SJSA1 (cell line): ENCODE results near the gene PFKL. TPM values are rescaled to one million over a fixed set of nuclear protein-coding genes. Genes with fewer than 3 reads are reported as not detected.

Experiments
- DNase-seq, 2 experiments: peaks; one replicate each; pipeline ENCODE4 v3.0.0-alpha.2; 2015 to 2020; ENCODE audit warnings: low spot score in 2 of 2, low read depth in 1 of 2
- H3K27ac ChIP-seq: fragments of 250-450 bp; sonication (Bioruptor Pico); 2 replicates; pipeline ENCODE4 v1.5.1; 2020; ENCODE audit warnings: mild to moderate bottlenecking, moderate library complexity
- H3K27me3 ChIP-seq: fragments of 250-450 bp; sonication (Bioruptor Pico); replicated peaks from 2 replicates; pipeline ENCODE4 v1.5.1; 2020; ENCODE audit warnings: mild to moderate bottlenecking, moderate library complexity
- H3K36me3 ChIP-seq: fragments of 250-450 bp; sonication (Bioruptor Pico); 2 replicates; pipeline ENCODE4 v1.5.1; 2020; ENCODE audit warnings: mild to moderate bottlenecking
- H3K4me1 ChIP-seq: fragments of 250-450 bp; sonication (Bioruptor Pico); replicated peaks from 2 replicates; pipeline ENCODE4 v1.6.1; 2021; ENCODE audit warnings: mild to moderate bottlenecking
- H3K4me3 ChIP-seq: fragments of 250-450 bp; sonication (Bioruptor Pico); 2 replicates; pipeline ENCODE4 v1.5.1; 2020; ENCODE audit warnings: mild to moderate bottlenecking
- H3K9me3 ChIP-seq: fragments of 250-450 bp; sonication (Bioruptor Pico); replicated peaks from 2 replicates; pipeline ENCODE4 v1.5.1; 2020; ENCODE audit warnings: mild to moderate bottlenecking
- total RNA-seq: library from RNA; depleted of rRNA; stranded (reverse); fragments of >200 nt; shearing (Covaris generic); gene quantifications from 2 replicates; pipeline ENCODE4 v1.2.3, GENCODE V29; 2014

Gene PFKL
- total RNA-seq, 1 experiment from 2014 or later: 134 TPM

- H3K9me3 ChIP-seq: no peaks in the 10 kb centered on the region
- no peaks in the 10 kb centered on the region for H3K27me3 ChIP-seq
- no peak overlapping the region for H3K4me3 ChIP-seq
- H3K27ac ChIP-seq: no peak overlapping the region
- H3K36me3 ChIP-seq: peaks cover 60% of the 10 kb centered on the region
- no peaks in the 10 kb centered on the region for H3K4me1 ChIP-seq
- DNase-seq: no peak
Measured at GRCh38 chr21:44317871-44318270, 18.0 kb downstream of the PFKL start.

DNA sequence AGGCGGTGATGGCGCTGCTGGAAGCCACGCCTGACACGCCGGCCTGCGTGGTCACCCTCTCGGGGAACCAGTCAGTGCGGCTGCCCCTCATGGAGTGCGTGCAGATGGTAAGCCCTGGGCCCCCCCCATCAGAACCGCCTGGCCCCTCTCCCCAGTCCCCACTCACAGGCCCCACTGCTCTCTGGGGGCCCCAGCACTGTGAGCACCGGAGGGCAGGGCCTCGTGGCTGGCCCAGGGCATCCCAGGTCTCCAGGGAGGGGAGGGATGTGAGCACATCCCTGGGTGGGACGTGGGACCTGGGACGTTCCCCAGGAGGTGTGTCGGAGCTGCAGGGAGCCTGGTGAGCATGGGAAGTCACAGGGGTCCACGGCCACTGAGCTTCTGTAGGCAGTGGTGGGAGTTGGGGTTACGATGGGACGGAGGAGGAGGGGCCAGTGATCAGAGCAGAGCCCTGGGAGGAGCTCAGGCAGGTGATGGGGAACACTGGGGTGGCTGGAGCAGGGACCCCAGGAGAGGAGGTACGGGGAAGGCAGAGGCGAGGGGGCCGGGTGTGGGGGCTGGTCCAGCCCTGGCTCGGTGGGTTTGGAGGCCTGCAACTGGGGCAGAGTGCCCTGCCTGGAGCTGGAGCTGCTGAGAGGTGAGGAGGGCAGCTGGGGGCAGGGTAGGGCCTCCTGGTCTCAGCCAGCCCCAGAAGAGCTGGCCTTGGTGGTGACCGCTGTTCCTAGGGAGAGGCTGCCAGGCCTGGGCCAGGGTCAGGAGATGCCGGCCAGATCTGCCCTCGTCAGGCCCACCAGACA is 18.8 kb downstream of the PFKL start:
- H3K9me3 ChIP-seq: no peaks in the 10 kb centered on the region
- H3K4me1 ChIP-seq: no peaks in the 10 kb centered on the region
- H3K27ac ChIP-seq: no peak overlapping the region
- H3K4me3 ChIP-seq: no peak overlapping the region
- H3K27me3 ChIP-seq: no peaks in the 10 kb centered on the region
- H3K36me3 ChIP-seq: peaks cover 60% of the 10 kb centered on the region
- DNase-seq: no peak

DNA sequence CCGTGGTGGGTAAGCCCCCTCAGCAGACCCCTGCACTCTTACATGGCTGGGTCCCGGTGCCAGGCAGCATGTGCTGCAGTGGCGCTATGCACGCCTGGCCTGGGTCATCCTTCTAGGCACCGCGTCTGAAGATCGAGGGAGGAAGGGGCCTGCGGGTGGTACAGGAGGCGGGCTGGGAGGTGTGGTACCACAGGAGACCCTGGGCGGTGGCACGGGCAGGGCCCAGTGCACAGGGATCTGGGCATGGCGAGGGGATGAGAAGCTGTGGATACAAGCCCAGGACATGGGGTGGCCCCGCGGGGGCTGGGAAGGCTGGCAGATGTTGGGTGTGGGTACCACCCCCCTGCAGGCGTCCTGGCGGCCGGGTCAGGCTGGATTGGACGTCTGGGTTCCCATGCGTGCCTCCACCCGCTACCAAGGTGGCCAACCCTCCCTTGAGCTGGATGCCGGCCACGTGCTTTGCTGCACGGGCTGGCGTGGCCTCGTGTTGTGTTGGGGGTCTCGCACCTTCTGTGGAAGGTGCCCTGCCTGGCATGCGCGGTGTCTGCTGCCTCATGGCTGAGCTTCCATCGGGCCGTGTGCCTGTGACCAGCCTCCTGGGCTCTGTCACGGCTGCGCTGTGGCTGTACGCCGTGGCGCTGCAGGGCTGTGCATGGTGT is 19.7 kb downstream of the PFKL start:
- H3K27me3 ChIP-seq: no peaks in the 10 kb centered on the region
- H3K4me3 ChIP-seq: no peak overlapping the region
- no peaks in the 10 kb centered on the region for H3K9me3 ChIP-seq
- peaks cover 62% of the 10 kb centered on the region for H3K36me3 ChIP-seq
- H3K4me1 ChIP-seq: no peaks in the 10 kb centered on the region
- no peak overlapping the region for H3K27ac ChIP-seq
- no peak for DNase-seq

GRCh38 chr21:44320847-44321246 is 21.0 kb downstream of the PFKL start:
- Histone ChIP-seq H3K27me3 (no peaks in the 10 kb centered on the region), H3K4me3 (no peak overlapping the region), H3K36me3 (peaks cover 63% of the 10 kb centered on the region), H3K4me1 (no peaks in the 10 kb centered on the region), H3K9me3 (no peaks in the 10 kb centered on the region), H3K27ac (no peak overlapping the region)
- DNase-seq: no peak

DNA sequence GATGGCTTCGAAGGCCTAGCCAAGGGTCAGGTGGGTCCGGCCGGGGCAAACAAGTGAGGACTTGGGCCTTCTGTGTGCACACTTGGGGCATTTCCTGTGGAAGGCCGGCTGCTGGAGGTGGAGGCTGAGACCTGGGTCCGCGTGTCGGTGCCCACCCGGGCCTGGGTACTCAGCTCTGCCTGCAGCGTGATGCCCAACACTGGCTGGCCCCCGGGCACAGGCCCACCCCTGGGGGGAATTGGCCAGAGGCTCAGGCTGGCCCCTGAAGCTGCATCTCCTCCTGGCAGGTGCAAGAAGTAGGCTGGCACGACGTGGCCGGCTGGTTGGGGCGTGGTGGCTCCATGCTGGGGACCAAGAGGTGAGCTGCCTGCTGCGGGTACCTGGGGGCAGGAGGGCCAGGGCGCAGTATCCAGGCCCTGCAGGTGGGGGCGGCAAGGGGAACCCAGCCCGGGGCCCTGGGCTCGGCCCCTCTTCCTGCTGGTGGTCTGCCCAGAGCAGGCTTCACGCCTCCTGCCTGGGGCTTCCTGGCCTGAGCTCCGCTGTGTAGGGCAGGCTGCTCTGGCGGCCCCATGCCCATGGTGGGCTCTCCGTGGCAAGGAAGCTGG is 22.1 kb downstream of the PFKL start:
- no peaks in the 10 kb centered on the region for H3K4me1 ChIP-seq

DNA sequence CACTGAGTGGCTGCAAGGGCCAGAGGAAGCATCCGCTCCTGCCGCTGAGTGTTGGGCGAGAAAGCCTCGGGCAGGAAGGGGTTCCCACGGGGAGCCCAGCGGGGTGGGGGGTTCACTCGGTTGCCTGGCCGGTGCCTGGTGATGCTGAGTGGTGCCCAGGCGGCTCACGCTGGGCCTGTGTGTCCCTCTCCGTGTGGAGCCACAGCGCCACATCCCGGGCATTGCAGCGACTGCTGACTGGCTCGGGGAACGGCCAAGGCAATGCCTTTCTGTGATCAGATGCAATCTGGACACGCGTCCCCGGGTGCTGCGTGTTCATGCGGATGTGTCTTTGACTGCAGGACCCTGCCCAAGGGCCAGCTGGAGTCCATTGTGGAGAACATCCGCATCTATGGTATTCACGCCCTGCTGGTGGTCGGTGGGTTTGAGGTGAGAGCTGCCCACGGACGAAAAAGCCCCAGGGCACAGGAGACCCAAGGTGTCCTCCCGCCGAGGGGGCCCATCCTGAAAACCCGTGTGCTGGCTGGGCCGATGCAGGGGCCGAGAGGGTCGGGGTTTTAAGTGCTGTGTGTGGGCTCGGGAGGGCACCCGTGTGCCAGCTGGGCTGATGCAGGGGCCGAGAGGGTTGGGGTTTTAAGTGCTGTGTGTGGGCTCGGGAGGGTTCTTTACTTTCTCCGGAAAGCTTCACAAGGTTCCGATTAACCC is 22.9 kb downstream of the PFKL start:
- DNase-seq: no peak
- Histone ChIP-seq H3K27ac (no peak overlapping the region), H3K4me1 (no peaks in the 10 kb centered on the region), H3K9me3 (no peaks in the 10 kb centered on the region), H3K27me3 (no peaks in the 10 kb centered on the region), H3K36me3 (peaks cover 78% of the 10 kb centered on the region), H3K4me3 (no peak overlapping the region)

More for the DNA sequence above, 22.1 kb downstream of the PFKL start:
- no peaks in the 10 kb centered on the region for H3K9me3 ChIP-seq
- no peak overlapping the region for H3K27ac ChIP-seq
- H3K27me3 ChIP-seq: no peaks in the 10 kb centered on the region
- H3K36me3 ChIP-seq: peaks cover 69% of the 10 kb centered on the region
- DNase-seq: no peak
- H3K4me3 ChIP-seq: no peak overlapping the region

DNA sequence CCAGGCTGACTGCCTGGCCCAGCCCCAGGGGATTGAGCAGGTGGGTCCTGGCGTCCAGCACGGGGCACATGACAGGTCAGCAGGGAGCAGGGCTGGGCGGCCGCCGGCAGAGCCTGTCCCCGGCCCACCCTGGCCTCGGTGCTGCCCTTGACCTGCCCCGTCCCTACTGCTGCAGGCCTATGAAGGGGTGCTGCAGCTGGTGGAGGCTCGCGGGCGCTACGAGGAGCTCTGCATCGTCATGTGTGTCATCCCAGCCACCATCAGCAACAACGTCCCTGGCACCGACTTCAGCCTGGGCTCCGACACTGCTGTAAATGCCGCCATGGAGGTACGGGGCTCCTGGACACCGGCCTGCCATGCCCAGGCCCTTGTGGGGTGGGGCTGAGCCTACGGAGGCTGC is 23.7 kb downstream of the PFKL start:
- no peaks in the 10 kb centered on the region for H3K9me3 ChIP-seq
- peaks cover 79% of the 10 kb centered on the region for H3K36me3 ChIP-seq

GRCh38 chr21:44324106-44324853 is 24.4 kb downstream of the PFKL start:
- Histone ChIP-seq H3K36me3 (peaks cover 74% of the 10 kb centered on the region), H3K4me3 (no peak overlapping the region), H3K27ac (no peak overlapping the region), H3K27me3 (no peaks in the 10 kb centered on the region), H3K9me3 (no peaks in the 10 kb centered on the region), H3K4me1 (no peaks in the 10 kb centered on the region)
- no peak for DNase-seq

More for the DNA sequence above, 23.7 kb downstream of the PFKL start:
- H3K4me3 ChIP-seq: no peak overlapping the region
- no peaks in the 10 kb centered on the region for H3K27me3 ChIP-seq
- DNase-seq: no peak
- H3K4me1 ChIP-seq: no peaks in the 10 kb centered on the region
- no peak overlapping the region for H3K27ac ChIP-seq

GRCh38 chr21:44324854-44325107 is 24.9 kb downstream of the PFKL start:
- DNase-seq: no peak
- Histone ChIP-seq H3K27ac (no peak overlapping the region), H3K9me3 (no peaks in the 10 kb centered on the region), H3K27me3 (no peaks in the 10 kb centered on the region), H3K4me3 (no peak overlapping the region), H3K4me1 (no peaks in the 10 kb centered on the region), H3K36me3 (peaks cover 69% of the 10 kb centered on the region)

- no peak for DNase-seq
- Histone ChIP-seq H3K9me3 (no peaks in the 10 kb centered on the region), H3K27ac (no peak overlapping the region), H3K4me1 (no peaks in the 10 kb centered on the region), H3K4me3 (no peak overlapping the region), H3K36me3 (peaks cover 64% of the 10 kb centered on the region), H3K27me3 (no peaks in the 10 kb centered on the region)
Measured at GRCh38 chr21:44325386-44326271, 25.8 kb downstream of the PFKL start.

GRCh38 chr21:44326272-44326647 is 26.4 kb downstream of the PFKL start:
- Histone ChIP-seq H3K9me3 (no peaks in the 10 kb centered on the region), H3K27ac (no peak overlapping the region), H3K36me3 (peaks cover 61% of the 10 kb centered on the region), H3K4me1 (no peaks in the 10 kb centered on the region), H3K4me3 (no peak overlapping the region), H3K27me3 (no peaks in the 10 kb centered on the region)
- DNase-seq: no peak

GRCh38 chr21:44326716-44327602 is 27.1 kb downstream of the PFKL start:
- H3K36me3 ChIP-seq: peaks cover 62% of the 10 kb centered on the region
- DNase-seq: no peak
- H3K27me3 ChIP-seq: no peaks in the 10 kb centered on the region
- H3K9me3 ChIP-seq: no peaks in the 10 kb centered on the region
- H3K4me3 ChIP-seq: no peak overlapping the region
- H3K27ac ChIP-seq: no peak overlapping the region
- no peaks in the 10 kb centered on the region for H3K4me1 ChIP-seq
